H9 (cell line): ENCODE data around the gene RNF111. TPM values are rescaled to one million over a fixed set of nuclear protein-coding genes. Genes with fewer than 3 reads are reported as not detected.

Experiments used
- DNase-seq: peaks from one replicate; pipeline ENCODE4 v3.0.0-alpha.2; 2017
- H2AFZ ChIP-seq: one replicate; pipeline ENCODE4 v1.6.1; 2013; ENCODE audit warnings: mild to moderate bottlenecking, low read length, control low read depth, moderate library complexity
- H2AK5ac ChIP-seq: 2 replicates; pipeline ENCODE4 v1.6.1; 2013; ENCODE audit warnings: low read length, control low read depth, mixed read lengths; ENCODE audit not compliant: insufficient read length
- H2BK120ac ChIP-seq: one replicate; pipeline ENCODE4 v1.6.1; 2013; ENCODE audit warnings: low read depth, mild to moderate bottlenecking, low read length, control low read depth, inconsistent platforms; ENCODE audit not compliant: poor library complexity, severe bottlenecking
- H2BK12ac ChIP-seq: 2 replicates; pipeline ENCODE4 v1.6.1; 2013; ENCODE audit warnings: low read length, control low read depth, mixed read lengths, low read depth; ENCODE audit not compliant: insufficient read length
- H2BK15ac ChIP-seq: 2 replicates; pipeline ENCODE4 v1.6.1; 2013; ENCODE audit warnings: low read depth, low read length, control low read depth
- H2BK20ac ChIP-seq: one replicate; pipeline ENCODE4 v1.6.1; 2013; ENCODE audit warnings: low read depth, mild to moderate bottlenecking, low read length, control low read depth, inconsistent platforms; ENCODE audit not compliant: poor library complexity, severe bottlenecking
- H2BK5ac ChIP-seq: 2 replicates; pipeline ENCODE4 v1.6.1; 2013; ENCODE audit warnings: low read length, control low read depth, mixed read lengths; ENCODE audit not compliant: insufficient read length
- H3K14ac ChIP-seq: 2 replicates; pipeline ENCODE4 v1.6.1; 2013; ENCODE audit warnings: low read length, control low read depth; ENCODE audit not compliant: insufficient read depth
- H3K18ac ChIP-seq: 2 replicates; pipeline ENCODE4 v1.6.1; 2013; ENCODE audit warnings: low read depth, mild to moderate bottlenecking, mixed read lengths, low read length, control low read depth; ENCODE audit not compliant: insufficient read length
- H3K23ac ChIP-seq: 2 replicates; pipeline ENCODE4 v1.6.1; 2013; ENCODE audit warnings: low read length, control low read depth, mixed read lengths, low read depth; ENCODE audit not compliant: insufficient read length
- H3K23me2 ChIP-seq: 2 replicates; pipeline ENCODE4 v1.6.1; 2013; ENCODE audit warnings: low read depth, mild to moderate bottlenecking, mixed read lengths, low read length, control low read depth; ENCODE audit not compliant: insufficient read length, poor library complexity, severe bottlenecking
- H3K27ac ChIP-seq: 2 replicates; pipeline ENCODE4 v1.5.1; 2013; ENCODE audit warnings: low read length, control low read depth, mixed read lengths, low read depth; ENCODE audit not compliant: insufficient read length
- H3K27me3 ChIP-seq: 2 replicates; pipeline ENCODE4 v1.6.1; 2013; ENCODE audit warnings: low read length, control low read depth, inconsistent platforms; ENCODE audit not compliant: insufficient read depth
- H3K4ac ChIP-seq: 2 replicates; pipeline ENCODE4 v1.6.1; 2013; ENCODE audit warnings: low read depth, mild to moderate bottlenecking, control low read depth, inconsistent platforms, low read length, moderate library complexity
- H3K4me1 ChIP-seq: 2 replicates; pipeline ENCODE4 v1.6.1; 2013; ENCODE audit warnings: low read length, control low read depth, inconsistent platforms; ENCODE audit not compliant: insufficient read depth
- H3K4me2 ChIP-seq: 2 replicates; pipeline ENCODE4 v1.6.1; 2013; ENCODE audit warnings: low read length, control low read depth, mixed read lengths; ENCODE audit not compliant: insufficient read length, insufficient read depth
- H3K56ac ChIP-seq: 2 replicates; pipeline ENCODE4 v1.6.1; 2013; ENCODE audit warnings: low read depth, mild to moderate bottlenecking, mixed read lengths, low read length, control low read depth; ENCODE audit not compliant: insufficient read length
- H3K79me1 ChIP-seq: 2 replicates; pipeline ENCODE4 v1.6.1; 2013; ENCODE audit warnings: low read depth, mild to moderate bottlenecking, moderate library complexity, low read length, control low read depth, inconsistent platforms; ENCODE audit not compliant: insufficient read depth, poor library complexity, severe bottlenecking
- H3K79me2 ChIP-seq: 2 replicates; pipeline ENCODE4 v1.6.1; 2013; ENCODE audit warnings: low read length, control low read depth, inconsistent platforms; ENCODE audit not compliant: insufficient read depth
- H3K9ac ChIP-seq: 2 replicates; pipeline ENCODE4 v1.6.1; 2013; ENCODE audit warnings: low read length, control low read depth, mixed read lengths; ENCODE audit not compliant: insufficient read length; ENCODE audit errors: extremely low read depth
- H3K9me3 ChIP-seq: one replicate; pipeline ENCODE4 v1.6.1; 2013; ENCODE audit warnings: low read depth, low read length, inconsistent platforms; ENCODE audit not compliant: control insufficient read depth
- H3T11ph ChIP-seq: one replicate; pipeline ENCODE4 v1.6.1; 2013; ENCODE audit warnings: mild to moderate bottlenecking, low read length, control low read depth, inconsistent platforms
- H4K20me1 ChIP-seq: one replicate; pipeline ENCODE4 v1.6.1; 2013; ENCODE audit not compliant: control insufficient read depth, insufficient read length, insufficient read depth
- H4K5ac ChIP-seq: 2 replicates; pipeline ENCODE4 v1.6.1; 2013; ENCODE audit warnings: low read depth, mild to moderate bottlenecking, mixed read lengths, low read length, control low read depth; ENCODE audit not compliant: insufficient read length
- H4K8ac ChIP-seq: replicated peaks from 2 replicates; pipeline ENCODE4 v1.6.1; 2013; ENCODE audit warnings: low read length, control low read depth, mixed read lengths, low read depth; ENCODE audit not compliant: insufficient read length
- H4K91ac ChIP-seq: 2 replicates; pipeline ENCODE4 v1.6.1; 2013; ENCODE audit warnings: low read depth, mild to moderate bottlenecking, moderate library complexity, mixed read lengths, low read length, control low read depth; ENCODE audit not compliant: insufficient read length
- H3K27ac Mint-ChIP-seq, 3 experiments: 2 replicates in 2 of 3; 3 replicates in 1 of 3; pipeline ENCODE4 v1.8.0; 2020 to 2021; ENCODE audit warnings: mixed read lengths in 3 of 3, mild to moderate bottlenecking in 1 of 3, moderate library complexity in 1 of 3
- H3K27me3 Mint-ChIP-seq: 2 replicates; pipeline ENCODE4 v1.8.0; 2021; ENCODE audit warnings: low read depth, mild to moderate bottlenecking, moderate library complexity, mixed read lengths
- H3K36me3 Mint-ChIP-seq, 3 experiments: 2 replicates in 2 of 3; 3 replicates in 1 of 3; pipeline ENCODE4 v1.8.0; 2020 to 2021; ENCODE audit warnings: low read depth in 3 of 3, mixed read lengths in 3 of 3; ENCODE audit not compliant: insufficient read depth in 1 of 3
- H3K4me1 Mint-ChIP-seq, 2 experiments: 2 replicates each; pipeline ENCODE4 v1.8.0; 2020; ENCODE audit warnings: mixed read lengths in 2 of 2
- H3K4me3 Mint-ChIP-seq, 2 experiments: 2 replicates in 1 of 2; 3 replicates in 1 of 2; pipeline ENCODE4 v1.8.0; 2020 to 2021; ENCODE audit warnings: mild to moderate bottlenecking in 2 of 2, mixed read lengths in 2 of 2, moderate library complexity in 1 of 2
- H3K9me3 Mint-ChIP-seq, 2 experiments: 2 replicates in 1 of 2; 3 replicates in 1 of 2; pipeline ENCODE4 v1.8.0; 2020; ENCODE audit warnings: mild to moderate bottlenecking in 2 of 2, mixed read lengths in 2 of 2, moderate library complexity in 1 of 2
- WGBS: extraction: QIAGEN DNeasy Blood & Tissue Kit; methylation state at CpG from one replicate; pipeline ENCODE4 v1.1.7; 2013; ENCODE audit warnings: missing lambda C conversion rate, low lambda C conversion rate, mixed read lengths; ENCODE audit not compliant: insufficient read length; ENCODE audit errors: extremely low coverage; 5-methylcytosine and 5-hydroxymethylcytosine counted together
- total RNA-seq: library from RNA; stranded (reverse); gene quantifications from 2 replicates; pipeline ENCODE4 v1.2.1, GENCODE V29; 2021
- TF ChIP-seq, protein P1 (sequence below): fragments of 200-600 bp; sonication (generic); conservative IDR thresholded peaks from 3 replicates; pipeline ENCODE4 v1.8.0; 2021; ENCODE audit warnings: antibody characterized with exemption, mild to moderate bottlenecking

RNF111 gene
- total RNA-seq, 1 experiment from 2014 or later, result 28.0 TPM

DNA sequence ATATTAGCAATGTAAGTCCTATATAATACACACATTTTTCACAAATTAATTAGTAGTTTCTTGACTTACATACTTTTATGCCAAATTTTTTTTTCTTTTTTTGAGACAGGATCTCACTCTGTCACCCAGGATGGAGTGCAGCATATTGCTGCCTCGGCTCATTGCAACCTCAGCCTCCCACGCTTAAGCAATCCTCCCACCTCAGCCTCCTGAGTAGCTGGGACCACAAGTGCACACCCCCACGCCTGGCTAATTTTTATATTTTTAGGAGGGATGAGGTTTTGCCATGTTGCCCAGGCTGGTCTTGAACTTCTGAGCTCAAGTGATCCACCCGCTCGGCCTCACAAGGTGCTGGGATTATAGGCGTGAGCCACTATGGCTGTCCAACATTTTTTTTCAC, 54.6 kb downstream of the RNF111 start:
- H2BK15ac ChIP-seq, result no peak overlapping the region
- no CpG with 5 or more reads among the region's 6 CpGs for WGBS
- no peak overlapping the region for H3K9ac ChIP-seq
- no peaks in the 10 kb centered on the region for H3K4me1 ChIP-seq
- no peak overlapping the region for H2BK120ac ChIP-seq
- H3K4me1 Mint-ChIP-seq, result no peaks in the 10 kb centered on the region
- H3K23me2 ChIP-seq, result no peaks in the 10 kb centered on the region
- H2BK20ac ChIP-seq, result peak overlapping the region; percentile 75
- H3K23ac ChIP-seq, result no peak overlapping the region
- H3K27me3 ChIP-seq, result no peaks in the 10 kb centered on the region
- TF ChIP-seq, protein P1, sequence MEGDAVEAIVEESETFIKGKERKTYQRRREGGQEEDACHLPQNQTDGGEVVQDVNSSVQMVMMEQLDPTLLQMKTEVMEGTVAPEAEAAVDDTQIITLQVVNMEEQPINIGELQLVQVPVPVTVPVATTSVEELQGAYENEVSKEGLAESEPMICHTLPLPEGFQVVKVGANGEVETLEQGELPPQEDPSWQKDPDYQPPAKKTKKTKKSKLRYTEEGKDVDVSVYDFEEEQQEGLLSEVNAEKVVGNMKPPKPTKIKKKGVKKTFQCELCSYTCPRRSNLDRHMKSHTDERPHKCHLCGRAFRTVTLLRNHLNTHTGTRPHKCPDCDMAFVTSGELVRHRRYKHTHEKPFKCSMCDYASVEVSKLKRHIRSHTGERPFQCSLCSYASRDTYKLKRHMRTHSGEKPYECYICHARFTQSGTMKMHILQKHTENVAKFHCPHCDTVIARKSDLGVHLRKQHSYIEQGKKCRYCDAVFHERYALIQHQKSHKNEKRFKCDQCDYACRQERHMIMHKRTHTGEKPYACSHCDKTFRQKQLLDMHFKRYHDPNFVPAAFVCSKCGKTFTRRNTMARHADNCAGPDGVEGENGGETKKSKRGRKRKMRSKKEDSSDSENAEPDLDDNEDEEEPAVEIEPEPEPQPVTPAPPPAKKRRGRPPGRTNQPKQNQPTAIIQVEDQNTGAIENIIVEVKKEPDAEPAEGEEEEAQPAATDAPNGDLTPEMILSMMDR, result no peak
- no peak overlapping the region for H4K8ac ChIP-seq
- H4K20me1 ChIP-seq, result no peaks in the 10 kb centered on the region
- H3K14ac ChIP-seq, result no peak overlapping the region
- H3K9me3 ChIP-seq, result no peaks in the 10 kb centered on the region
- H3K4ac ChIP-seq, result no peak overlapping the region
- no peak overlapping the region; a peak in 1 of 5 replicates for H3K4me3 Mint-ChIP-seq
- H3K36me3 Mint-ChIP-seq, result peaks cover 2 to 13% (median 10%) of the 10 kb centered on the region in 3 experiments; a peak in 6 of 7 replicates
- H4K91ac ChIP-seq, result no peak overlapping the region
- no peak for DNase-seq
- H3K79me1 ChIP-seq, result peaks cover 3% of the 10 kb centered on the region
- H2AFZ ChIP-seq, result no peak overlapping the region
- no peak overlapping the region for H2BK12ac ChIP-seq
- H3T11ph ChIP-seq, result no peak overlapping the region
- no peak overlapping the region for H3K4me2 ChIP-seq
- no peak overlapping the region for H2BK5ac ChIP-seq
- H3K79me2 ChIP-seq, result no peaks in the 10 kb centered on the region; the same call in 1 of the 2 replicates
- H3K18ac ChIP-seq, result no peak overlapping the region
- H3K27ac ChIP-seq, result no peak overlapping the region
- no peak overlapping the region for H4K5ac ChIP-seq
- no peaks in the 10 kb centered on the region for H3K9me3 Mint-ChIP-seq
- no peak overlapping the region for H3K27ac Mint-ChIP-seq
- no peaks in the 10 kb centered on the region for H3K27me3 Mint-ChIP-seq
- H2AK5ac ChIP-seq, result no peak overlapping the region
- H3K56ac ChIP-seq, result no peak overlapping the region
